ENCODE measurements around the gene THSD4.

- TF ChIP-seq POLR2AphosphoS5 (IDR thresholded peaks at IDR 0.05; ENCODE audit: low read depth) (no peak), CTCF (IDR thresholded peaks at IDR 0.05; ENCODE audit: insufficient read depth, low read length) (no peak), GABPA (IDR thresholded peaks at IDR 0.05; ENCODE audit: low read depth) (no peak)
These were observed 65.9 kb downstream of the THSD4 start for GRCh38 chr15:71180986-71181853.

Measured in HL-60 (cell line).